ENCODE measurements around the gene RNF141.

The RNF141 gene

GRCh38 chr11:10572533-10572932 lies 31.5 kb upstream of the RNF141 start:
- in situ Hi-C loops (cut with MboI; ENCODE audit: low sequenced_read_pairs) = no loop called here
- no peak for DNase-seq (ENCODE audit: low spot score in 2 of 2)
- no peak overlapping the region for H3K4me3 ChIP-seq
- no peaks in the 10 kb centered on the region for H3K36me3 ChIP-seq (replicated peaks)
- H3K27me3 ChIP-seq (ENCODE audit: low read depth) = no peaks in the 10 kb centered on the region; the same call in 1 of the 2 replicates
- peaks cover 11% of the 10 kb centered on the region for H3K4me1 ChIP-seq
- no peaks in the 10 kb centered on the region for H3K9me3 ChIP-seq

GRCh38 chr11:10568486-10568941 lies 27.5 kb upstream of the RNF141 start, which contains the start of gene LYVE1:
Gene LYVE1 (minus strand): TSS chr11:10568665. CDS start chr11:10568532, 133 bp downstream.
- H3K36me3 ChIP-seq (replicated peaks) = no peaks in the 10 kb centered on the region
- H3K4me3 ChIP-seq = no peak within 1 kb of the TSS
- in situ Hi-C loops (cut with MboI; ENCODE audit: low sequenced_read_pairs) = no loop called here
- H3K27me3 ChIP-seq (ENCODE audit: low read depth) = peaks cover 5% of the 10 kb centered on the region; the same call in 1 of the 2 replicates
- no peaks in the 10 kb centered on the region for H3K9me3 ChIP-seq
- no peak for DNase-seq (ENCODE audit: low spot score in 2 of 2)
- peaks cover 11% of the 10 kb centered on the region for H3K4me1 ChIP-seq

GRCh38 chr11:10567446-10567845 lies 26.5 kb upstream of the RNF141 start:
- peaks cover 11% of the 10 kb centered on the region for H3K4me1 ChIP-seq
- no peak overlapping the region for H3K4me3 ChIP-seq
- no peaks in the 10 kb centered on the region for H3K36me3 ChIP-seq (replicated peaks)
- H3K27me3 ChIP-seq (ENCODE audit: low read depth) = peaks cover 5% of the 10 kb centered on the region; the same call in 1 of the 2 replicates
- no peaks in the 10 kb centered on the region for H3K9me3 ChIP-seq
- in situ Hi-C loops (cut with MboI; ENCODE audit: low sequenced_read_pairs) = no loop called here
- no peak for DNase-seq (ENCODE audit: low spot score in 2 of 2)

GRCh38 chr11:10566257-10566957 lies 25.4 kb upstream of the RNF141 start:
- no peak for DNase-seq (ENCODE audit: low spot score in 2 of 2)
- peaks cover 11% of the 10 kb centered on the region for H3K4me1 ChIP-seq
- H3K9me3 ChIP-seq = no peaks in the 10 kb centered on the region
- 0 out of 2 replicates have a peak, but pooled peaks cover 5% of the 10 kb centered on the region for H3K27me3 ChIP-seq (ENCODE audit: low read depth)
- H3K36me3 ChIP-seq (replicated peaks) = no peaks in the 10 kb centered on the region
- in situ Hi-C loops (cut with MboI; ENCODE audit: low sequenced_read_pairs) = no loop called here
- no peak overlapping the region for H3K4me3 ChIP-seq

- Histone ChIP-seq H3K9me3 (no peaks in the 10 kb centered on the region), H3K4me3 (no peak overlapping the region), H3K27me3 (ENCODE audit: low read depth) (0 out of 2 replicates have a peak, but pooled peaks cover 5% of the 10 kb centered on the region), H3K36me3 (replicated peaks) (no peaks in the 10 kb centered on the region), H3K4me1 (peaks cover 11% of the 10 kb centered on the region)
- no peak for DNase-seq (ENCODE audit: low spot score in 2 of 2)
- in situ Hi-C loops (cut with MboI; ENCODE audit: low sequenced_read_pairs) = no loop called here
Observed at GRCh38 chr11:10565493-10565892, 24.5 kb upstream of the RNF141 start.

- in situ Hi-C loops (cut with MboI; ENCODE audit: low sequenced_read_pairs) = no loop called here
- 0 out of 2 replicates have a peak, but pooled peaks cover 5% of the 10 kb centered on the region for H3K27me3 ChIP-seq (ENCODE audit: low read depth)
- H3K4me3 ChIP-seq = no peak overlapping the region
- peaks cover 10% of the 10 kb centered on the region for H3K4me1 ChIP-seq
- no peaks in the 10 kb centered on the region for H3K36me3 ChIP-seq (replicated peaks)
- no peaks in the 10 kb centered on the region for H3K9me3 ChIP-seq
- DNase-seq (ENCODE audit: low spot score in 2 of 2) = no peak
Observed at GRCh38 chr11:10564696-10565318, 23.8 kb upstream of the RNF141 start.

GRCh38 chr11:10564030-10564429 lies 23.0 kb upstream of the RNF141 start:
- no peak for DNase-seq (ENCODE audit: low spot score in 2 of 2)
- Histone ChIP-seq H3K4me3 (no peak overlapping the region), H3K4me1 (peaks cover 3% of the 10 kb centered on the region), H3K9me3 (no peaks in the 10 kb centered on the region), H3K27me3 (ENCODE audit: low read depth) (0 out of 2 replicates have a peak, but pooled peaks cover 5% of the 10 kb centered on the region), H3K36me3 (replicated peaks) (no peaks in the 10 kb centered on the region)
- in situ Hi-C loops (cut with MboI; ENCODE audit: low sequenced_read_pairs) = no loop called here

GRCh38 chr11:10561947-10562346 lies 21.0 kb upstream of the RNF141 start:
- Histone ChIP-seq H3K27me3 (ENCODE audit: low read depth) (0 out of 2 replicates have a peak, but pooled peaks cover 5% of the 10 kb centered on the region), H3K9me3 (no peaks in the 10 kb centered on the region), H3K36me3 (replicated peaks) (no peaks in the 10 kb centered on the region), H3K4me1 (no peaks in the 10 kb centered on the region), H3K4me3 (no peak overlapping the region)
- DNase-seq (ENCODE audit: low spot score in 2 of 2) = no peak
- in situ Hi-C loops (cut with MboI; ENCODE audit: low sequenced_read_pairs) = no loop called here

- in situ Hi-C loops (cut with MboI; ENCODE audit: low sequenced_read_pairs) = no loop called here
- Histone ChIP-seq H3K36me3 (replicated peaks) (no peaks in the 10 kb centered on the region), H3K4me3 (no peak overlapping the region), H3K4me1 (no peaks in the 10 kb centered on the region), H3K27me3 (ENCODE audit: low read depth) (0 out of 2 replicates have a peak, but pooled peaks cover 5% of the 10 kb centered on the region), H3K9me3 (no peaks in the 10 kb centered on the region)
- DNase-seq (ENCODE audit: low spot score in 2 of 2) = no peak
Observed at GRCh38 chr11:10561043-10561818, 20.2 kb upstream of the RNF141 start.

- Histone ChIP-seq H3K36me3 (replicated peaks) (no peaks in the 10 kb centered on the region), H3K9me3 (no peaks in the 10 kb centered on the region), H3K4me3 (no peak overlapping the region), H3K4me1 (no peaks in the 10 kb centered on the region), H3K27me3 (ENCODE audit: low read depth) (no peaks in the 10 kb centered on the region)
- DNase-seq (ENCODE audit: low spot score in 2 of 2) = no peak
- in situ Hi-C loops (cut with MboI; ENCODE audit: low sequenced_read_pairs) = no loop called here
Observed at GRCh38 chr11:10558288-10558687, 17.3 kb upstream of the RNF141 start.

- Histone ChIP-seq H3K9me3 (no peaks in the 10 kb centered on the region), H3K36me3 (replicated peaks) (no peaks in the 10 kb centered on the region), H3K27me3 (ENCODE audit: low read depth) (no peaks in the 10 kb centered on the region), H3K4me3 (no peak overlapping the region), H3K4me1 (no peaks in the 10 kb centered on the region)
- in situ Hi-C loops (cut with MboI; ENCODE audit: low sequenced_read_pairs) = no loop called here
- no peak for DNase-seq (ENCODE audit: low spot score in 2 of 2)
Observed at GRCh38 chr11:10556590-10556989, 15.6 kb upstream of the RNF141 start.

GRCh38 chr11:10551845-10552352 lies 10.9 kb upstream of the RNF141 start:
- Histone ChIP-seq H3K4me3 (no peak overlapping the region), H3K9me3 (no peaks in the 10 kb centered on the region; the same call in 1 of the 2 replicates), H3K4me1 (no peaks in the 10 kb centered on the region), H3K36me3 (replicated peaks) (no peaks in the 10 kb centered on the region), H3K27me3 (ENCODE audit: low read depth) (peaks cover 2% of the 10 kb centered on the region)
- in situ Hi-C loops (cut with MboI; ENCODE audit: low sequenced_read_pairs) = no loop called here
- DNase-seq (ENCODE audit: low spot score in 2 of 2) = no peak

- Histone ChIP-seq H3K36me3 (replicated peaks) (no peaks in the 10 kb centered on the region), H3K27me3 (ENCODE audit: low read depth) (peaks cover 2% of the 10 kb centered on the region), H3K4me3 (no peak overlapping the region), H3K4me1 (no peaks in the 10 kb centered on the region), H3K9me3 (no peaks in the 10 kb centered on the region; the same call in 1 of the 2 replicates)
- no peak for DNase-seq (ENCODE audit: low spot score in 2 of 2)
- in situ Hi-C loops (cut with MboI; ENCODE audit: low sequenced_read_pairs) = no loop called here
Observed at GRCh38 chr11:10551290-10551592, 10.3 kb upstream of the RNF141 start.

Data from HAP-1 (cell line).